Loucy (cell line): Measurements from ENCODE around the gene ASB2.

Source experiments
- H2AFZ ChIP-seq: fragments of 200-600 bp; sonication (generic); 2 replicates; pipeline ENCODE4 v1.6.0; 2016; ENCODE audit warnings: antibody characterized with exemption, mild to moderate bottlenecking, low read length, moderate library complexity
- H3F3A ChIP-seq: fragments of 200-600 bp; 2 replicates; pipeline ENCODE4 v1.6.0; 2016; ENCODE audit warnings: antibody characterized with exemption, low read depth, mild to moderate bottlenecking
- H3K27me3 ChIP-seq: fragments of 200-600 bp; sonication (generic); 2 replicates; pipeline ENCODE4 v1.6.1; 2014; ENCODE audit warnings: low read length, mild to moderate bottlenecking; ENCODE audit not compliant: insufficient read depth, poor library complexity, severe bottlenecking
- H3K36me3 ChIP-seq: fragments of 200-600 bp; sonication (generic); 2 replicates; pipeline ENCODE4 v1.6.1; 2016; ENCODE audit warnings: low read length; ENCODE audit not compliant: insufficient read depth
- H3K4me1 ChIP-seq: fragments of 200-600 bp; sonication (generic); 2 replicates; pipeline ENCODE4 v1.5.1; 2014; ENCODE audit warnings: low read length, mild to moderate bottlenecking; ENCODE audit not compliant: insufficient read depth, poor library complexity, severe bottlenecking
- H3K4me2 ChIP-seq: fragments of 200-600 bp; sonication (generic); 2 replicates; pipeline ENCODE4 v1.6.0; 2014; ENCODE audit warnings: antibody characterized with exemption, low read length, low read depth, mild to moderate bottlenecking; ENCODE audit not compliant: poor library complexity, severe bottlenecking
- H3K4me3 ChIP-seq: fragments of 200-600 bp; sonication (generic); 2 replicates; pipeline ENCODE4 v1.5.1; 2014; ENCODE audit warnings: low read length, mild to moderate bottlenecking, mixed read lengths; ENCODE audit not compliant: poor library complexity, severe bottlenecking
- H3K79me2 ChIP-seq: fragments of 200-600 bp; sonication (generic); 2 replicates; pipeline ENCODE4 v1.6.1; 2014; ENCODE audit warnings: low read length; ENCODE audit not compliant: insufficient read depth
- H3K9ac ChIP-seq: fragments of 200-600 bp; sonication (generic); 2 replicates; pipeline ENCODE4 v1.6.0; 2014; ENCODE audit warnings: mild to moderate bottlenecking, low read depth, low read length, moderate library complexity; ENCODE audit not compliant: poor library complexity, severe bottlenecking
- H3K9me2 ChIP-seq: fragments of 200-600 bp; sonication (generic); replicated peaks from 2 replicates; pipeline ENCODE4 v1.6.1; 2016; ENCODE audit warnings: low read depth, low read length, mixed read lengths
- H3K9me3 ChIP-seq: fragments of 200-600 bp; sonication (generic); 2 replicates; pipeline ENCODE4 v1.6.1; 2014; ENCODE audit warnings: mild to moderate bottlenecking, antibody characterized with exemption, low read length, low read depth; ENCODE audit not compliant: insufficient read depth
- H4K20me1 ChIP-seq: fragments of 200-600 bp; sonication (generic); 2 replicates; pipeline ENCODE4 v1.6.0; 2014; ENCODE audit warnings: antibody characterized with exemption, low read length, mild to moderate bottlenecking; ENCODE audit not compliant: insufficient read depth, poor library complexity, severe bottlenecking
- EZH2phosphoT487 ChIP-seq: fragments of 200-600 bp; IDR thresholded peaks from 2 replicates; pipeline ENCODE4 v1.6.1; 2018; ENCODE audit warnings: antibody characterized with exemption, mild to moderate bottlenecking, moderate library complexity, borderline replicate concordance
- TF ChIP-seq, protein P1 (sequence below): fragments of 200-600 bp; sonication (generic); conservative IDR thresholded peaks from 2 replicates; pipeline ENCODE4 v1.5.1; 2014; ENCODE audit warnings: mild to moderate bottlenecking, antibody characterized with exemption, low read length

Gene ASB2

GRCh38 chr14:93929657-93930056 is 46.7 kb downstream of the ASB2 start:
- Histone ChIP-seq H4K20me1 (no peaks in the 10 kb centered on the region), H2AFZ (no peak overlapping the region), H3F3A (no peaks in the 10 kb centered on the region), H3K4me2 (no peak overlapping the region), H3K9me3 (no peaks in the 10 kb centered on the region), H3K36me3 (no peaks in the 10 kb centered on the region), H3K27me3 (no peaks in the 10 kb centered on the region), H3K9me2 (no peaks in the 10 kb centered on the region), H3K79me2 (no peaks in the 10 kb centered on the region), H3K4me1 (no peaks in the 10 kb centered on the region), H3K4me3 (no peak overlapping the region), H3K9ac (no peak overlapping the region)
- no peak for TF ChIP-seq EZH2phosphoT487
- TF ChIP-seq, protein P1, sequence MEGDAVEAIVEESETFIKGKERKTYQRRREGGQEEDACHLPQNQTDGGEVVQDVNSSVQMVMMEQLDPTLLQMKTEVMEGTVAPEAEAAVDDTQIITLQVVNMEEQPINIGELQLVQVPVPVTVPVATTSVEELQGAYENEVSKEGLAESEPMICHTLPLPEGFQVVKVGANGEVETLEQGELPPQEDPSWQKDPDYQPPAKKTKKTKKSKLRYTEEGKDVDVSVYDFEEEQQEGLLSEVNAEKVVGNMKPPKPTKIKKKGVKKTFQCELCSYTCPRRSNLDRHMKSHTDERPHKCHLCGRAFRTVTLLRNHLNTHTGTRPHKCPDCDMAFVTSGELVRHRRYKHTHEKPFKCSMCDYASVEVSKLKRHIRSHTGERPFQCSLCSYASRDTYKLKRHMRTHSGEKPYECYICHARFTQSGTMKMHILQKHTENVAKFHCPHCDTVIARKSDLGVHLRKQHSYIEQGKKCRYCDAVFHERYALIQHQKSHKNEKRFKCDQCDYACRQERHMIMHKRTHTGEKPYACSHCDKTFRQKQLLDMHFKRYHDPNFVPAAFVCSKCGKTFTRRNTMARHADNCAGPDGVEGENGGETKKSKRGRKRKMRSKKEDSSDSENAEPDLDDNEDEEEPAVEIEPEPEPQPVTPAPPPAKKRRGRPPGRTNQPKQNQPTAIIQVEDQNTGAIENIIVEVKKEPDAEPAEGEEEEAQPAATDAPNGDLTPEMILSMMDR, result no peak

- H3F3A ChIP-seq, result no peaks in the 10 kb centered on the region
- TF ChIP-seq, protein P1, result no peak
- no peak for TF ChIP-seq EZH2phosphoT487
- no peaks in the 10 kb centered on the region for H3K4me1 ChIP-seq
- H3K9me3 ChIP-seq, result no peaks in the 10 kb centered on the region
- H3K9ac ChIP-seq, result no peak overlapping the region
- H3K79me2 ChIP-seq, result no peaks in the 10 kb centered on the region
- H2AFZ ChIP-seq, result no peak overlapping the region
- H3K4me2 ChIP-seq, result no peak overlapping the region
- no peaks in the 10 kb centered on the region for H4K20me1 ChIP-seq
- no peaks in the 10 kb centered on the region for H3K9me2 ChIP-seq
- no peaks in the 10 kb centered on the region for H3K36me3 ChIP-seq
- H3K27me3 ChIP-seq, result no peaks in the 10 kb centered on the region
- H3K4me3 ChIP-seq, result no peak overlapping the region
These were observed 47.3 kb downstream of the ASB2 start for GRCh38 chr14:93929048-93929535.

DNA sequence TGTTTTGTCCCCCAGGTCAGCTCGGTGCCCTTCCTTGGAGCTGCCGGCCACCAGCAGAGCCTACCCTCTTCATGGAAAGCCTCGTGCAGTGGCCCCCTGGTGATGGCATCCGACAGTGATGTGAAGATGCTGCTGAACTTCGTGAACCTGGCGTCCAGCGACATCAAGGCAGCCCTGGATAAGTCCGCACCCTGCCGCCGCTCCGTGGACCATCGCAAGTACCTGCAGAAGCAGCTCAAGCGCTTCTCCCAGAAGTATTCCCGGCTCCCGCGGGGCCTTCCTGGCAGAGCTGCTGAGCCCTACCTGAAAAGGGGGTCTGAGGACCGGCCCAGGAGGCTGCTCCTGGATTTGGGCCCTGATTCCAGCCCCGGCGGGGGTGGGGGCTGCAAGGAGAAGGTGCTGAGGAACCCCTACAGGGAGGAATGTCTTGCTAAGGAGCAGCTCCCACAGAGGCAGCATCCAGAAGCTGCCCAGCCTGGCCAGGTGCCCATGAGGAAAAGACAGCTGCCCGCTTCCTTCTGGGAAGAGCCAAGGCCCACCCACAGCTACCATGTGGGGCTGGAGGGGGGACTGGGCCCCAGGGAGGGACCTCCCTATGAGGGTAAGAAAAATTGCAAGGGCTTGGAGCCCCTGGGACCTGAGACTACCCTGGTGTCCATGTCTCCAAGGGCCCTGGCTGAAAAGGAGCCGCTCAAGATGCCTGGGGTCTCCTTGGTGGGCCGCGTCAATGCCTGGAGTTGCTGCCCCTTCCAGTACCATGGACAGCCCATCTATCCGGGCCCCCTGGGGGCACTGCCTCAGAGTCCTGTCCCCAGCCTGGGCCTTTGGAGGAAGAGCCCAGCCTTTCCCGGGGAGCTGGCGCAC is 48.0 kb downstream of the ASB2 start:
- H3K79me2 ChIP-seq, result no peaks in the 10 kb centered on the region
- H3K9me3 ChIP-seq, result no peaks in the 10 kb centered on the region
- no peaks in the 10 kb centered on the region for H3K4me1 ChIP-seq
- H3K9ac ChIP-seq, result no peak overlapping the region
- no peaks in the 10 kb centered on the region for H3K9me2 ChIP-seq
- H3F3A ChIP-seq, result no peaks in the 10 kb centered on the region
- H2AFZ ChIP-seq, result no peak overlapping the region
- TF ChIP-seq EZH2phosphoT487, result no peak
- TF ChIP-seq, protein P1, result no peak
- H4K20me1 ChIP-seq, result no peaks in the 10 kb centered on the region
- H3K27me3 ChIP-seq, result no peaks in the 10 kb centered on the region
- H3K36me3 ChIP-seq, result no peaks in the 10 kb centered on the region
- H3K4me3 ChIP-seq, result no peak overlapping the region
- no peak overlapping the region for H3K4me2 ChIP-seq
